GM18858 (cell line): ENCODE measurements around the gene RUFY3.
"Not testable (repeated sequence)": the region's sequence is repeated elsewhere in the genome, so short reads cannot be mapped to it uniquely, and the experiment has no call there.

Experiments
- ATAC-seq: cut with Tn5 transposase; IDR thresholded peaks from one replicate; pipeline ENCODE4 v1.9.1; 2021; ENCODE audit not compliant: unreplicated experiment

Gene RUFY3

GRCh38 chr4:70769396-70769795, 47.6 kb downstream of the RUFY3 start:
- not testable (repeated sequence) for ATAC-seq

- no peak for ATAC-seq
These were observed 51.3 kb downstream of the RUFY3 start for GRCh38 chr4:70772929-70773555.

- ATAC-seq, result no peak
These were observed 57.2 kb downstream of the RUFY3 start for GRCh38 chr4:70778888-70779422.

GRCh38 chr4:70783096-70783495, 61.3 kb downstream of the RUFY3 start:
- ATAC-seq, result no peak

- no peak for ATAC-seq
These were observed 65.7 kb downstream of the RUFY3 start for GRCh38 chr4:70787496-70787895.

GRCh38 chr4:70788733-70789132, 67.0 kb downstream of the RUFY3 start:
- ATAC-seq, result no peak

- no peak for ATAC-seq
These were observed 71.9 kb downstream of the RUFY3 start for GRCh38 chr4:70793626-70794025.

GRCh38 chr4:70801265-70801809, 79.6 kb downstream of the RUFY3 start:
- peak; percentile 84 for ATAC-seq

GRCh38 chr4:70802928-70803580, 81.3 kb downstream of the RUFY3 start:
- no peak for ATAC-seq

- no peak for ATAC-seq
These were observed 86.4 kb downstream of the RUFY3 start for GRCh38 chr4:70808151-70808550.

- ATAC-seq, result no peak
These were observed 93.6 kb downstream of the RUFY3 start for GRCh38 chr4:70815370-70815769.

- no peak for ATAC-seq
These were observed 95.1 kb downstream of the RUFY3 start for GRCh38 chr4:70816894-70817293.

- peak; percentile 50 for ATAC-seq
These were observed 96.5 kb downstream of the RUFY3 start for GRCh38 chr4:70818173-70818855.

GRCh38 chr4:70818921-70819320, 97.2 kb downstream of the RUFY3 start:
- ATAC-seq, result no peak

GRCh38 chr4:70829015-70829414, 107.3 kb downstream of the RUFY3 start:
- no peak for ATAC-seq

GRCh38 chr4:70829492-70829891, 107.7 kb downstream of the RUFY3 start:
- ATAC-seq, result no peak

- no peak for ATAC-seq
These were observed 108.3 kb downstream of the RUFY3 start for GRCh38 chr4:70830054-70830453.

GRCh38 chr4:70831293-70831692, 109.5 kb downstream of the RUFY3 start:
- ATAC-seq, result no peak

- no peak for ATAC-seq
These were observed 111.9 kb downstream of the RUFY3 start for GRCh38 chr4:70833675-70834074.

- no peak for ATAC-seq
These were observed 114.3 kb downstream of the RUFY3 start for GRCh38 chr4:70836081-70836480.

GRCh38 chr4:70838204-70838603, 116.4 kb downstream of the RUFY3 start:
- no peak for ATAC-seq
